DLD1 (cell line): ENCODE data around the gene KRT86.
"Not testable (repeated sequence)": the region's sequence is repeated elsewhere in the genome, so short reads cannot be mapped to it uniquely, and the experiment has no call there.

Source experiments
- in situ Hi-C: cut with HindIII; loops from 2 replicates; pipeline ENCODE4 v1.10.0; 2017; ENCODE audit warnings: low sequenced_read_pairs

Gene KRT86

GRCh38 chr12:52331039-52331438, 56.6 kb downstream of the KRT86 start:
- in situ Hi-C loops: no loop called here

- in situ Hi-C loops: no loop called here
These were observed 57.4 kb downstream of the KRT86 start for GRCh38 chr12:52331833-52332232.

- in situ Hi-C loops: no loop called here
These were observed 57.9 kb downstream of the KRT86 start for GRCh38 chr12:52332381-52332780.

- in situ Hi-C loops: no loop called here
These were observed 58.9 kb downstream of the KRT86 start for GRCh38 chr12:52333321-52333720.

GRCh38 chr12:52334185-52334584, 59.7 kb downstream of the KRT86 start:
- in situ Hi-C loops: no loop called here

GRCh38 chr12:52335598-52336262, 61.3 kb downstream of the KRT86 start:
- in situ Hi-C loops: no loop called here

- in situ Hi-C loops: no loop called here
These were observed 62.2 kb downstream of the KRT86 start for GRCh38 chr12:52336641-52337040.

- in situ Hi-C loops: no loop called here
These were observed 62.6 kb downstream of the KRT86 start for GRCh38 chr12:52337054-52337453.

- in situ Hi-C loops: no loop called here
These were observed 64.0 kb downstream of the KRT86 start for GRCh38 chr12:52338241-52338960.

- in situ Hi-C loops: no loop called here
These were observed 66.7 kb downstream of the KRT86 start for GRCh38 chr12:52341066-52341580.

- in situ Hi-C loops: no loop called here
These were observed 68.5 kb downstream of the KRT86 start for GRCh38 chr12:52342781-52343490.

- in situ Hi-C loops: no loop called here
These were observed 69.1 kb downstream of the KRT86 start for GRCh38 chr12:52343550-52343949.

GRCh38 chr12:52344111-52344510, 69.7 kb downstream of the KRT86 start:
- in situ Hi-C loops: no loop called here

GRCh38 chr12:52345041-52345440, 70.6 kb downstream of the KRT86 start:
- in situ Hi-C loops: not testable (repeated sequence)

- in situ Hi-C loops: no loop called here
These were observed 72.1 kb downstream of the KRT86 start for GRCh38 chr12:52346593-52346992.

- in situ Hi-C loops: no loop called here
These were observed 72.6 kb downstream of the KRT86 start for GRCh38 chr12:52347016-52347415.

- in situ Hi-C loops: no loop called here
These were observed 73.4 kb downstream of the KRT86 start for GRCh38 chr12:52347551-52348510.

GRCh38 chr12:52349196-52349595, 74.8 kb downstream of the KRT86 start:
- in situ Hi-C loops: no loop called here

- in situ Hi-C loops: no loop called here
These were observed 75.7 kb downstream of the KRT86 start for GRCh38 chr12:52350021-52350620.

GRCh38 chr12:52350786-52351185, 76.3 kb downstream of the KRT86 start:
- in situ Hi-C loops: no loop called here
